Body of pancreas (tissue), 4 donors: ENCODE data around the gene NHSL1. TPM values are rescaled to one million over a fixed set of nuclear protein-coding genes. Genes with fewer than 3 reads are reported as not detected.

Experiments
- ATAC-seq: fragments of 150-250 bp; one replicate; pipeline ENCODE4 v1.9.1; 2016
- DNase-seq, 4 donors: peaks; one replicate each; pipeline ENCODE4 v3.0.0-alpha.2; 2019
- H3K27ac ChIP-seq, 4 donors: fragments of 200-600 bp; sonication (generic); 1 replicate in 3 of 4; 2 replicates in 1 of 4; pipeline versions ENCODE4 v1.5.1 to v1.6.1; 2016 to 2019; ENCODE audit warnings: mild to moderate bottlenecking in 1 of 4, mixed read lengths in 1 of 4, moderate library complexity in 1 of 4
- H3K27me3 ChIP-seq, 2 donors: fragments of 200-600 bp; sonication (generic); one replicate each; pipeline ENCODE4 v1.6.0; 2016; ENCODE audit warnings: mild to moderate bottlenecking in 1 of 2
- H3K36me3 ChIP-seq, 2 donors: fragments of 200-600 bp; sonication (generic); replicated peaks in 1 of 2; 2 replicates each; pipeline ENCODE4 v1.5.1; 2016; ENCODE audit warnings: low read depth in 2 of 2; ENCODE audit not compliant: insufficient read depth in 1 of 2
- H3K4me1 ChIP-seq: fragments of 200-600 bp; sonication (generic); one replicate; pipeline ENCODE4 v1.6.0; 2016
- H3K4me3 ChIP-seq, 2 donors: fragments of 200-600 bp; sonication (generic); 1 replicate in 1 of 2; 2 replicates in 1 of 2; pipeline ENCODE4 v1.5.1; 2016 to 2019
- H3K9me3 ChIP-seq, 3 donors: fragments of 200-600 bp; sonication (generic); 1 replicate in 2 of 3; 2 replicates in 1 of 3; pipeline ENCODE4 v1.5.1; 2016
- CTCF ChIP-seq, 7 experiments: fragments of 450-650 bp in 4 of 7; fragments of 200-600 bp in 3 of 7; sonication (generic) in 3 of 7; IDR thresholded peaks; one replicate each; pipeline ENCODE4 v1.5.1; 2016 to 2019; ENCODE audit warnings: antibody characterized with exemption in 7 of 7
- POLR2A ChIP-seq, 3 donors: fragments of 450-650 bp; IDR thresholded peaks; one replicate each; pipeline ENCODE4 v1.6.1; 2016; ENCODE audit warnings: antibody characterized with exemption in 3 of 3, mild to moderate bottlenecking in 2 of 3
- WGBS, 2 donors: methylation state at CpG; one replicate each; pipeline ENCODE4 v1.1.5; 2017; 5-methylcytosine and 5-hydroxymethylcytosine counted together
- intact Hi-C: fragments of 100-400 bp; cut with DNase I; formaldehyde crosslinking; loops from one replicate; pipeline ENCODE4 v1.15.1; 2023
- total RNA-seq, 2 donors: library from RNA; depleted of rRNA; stranded (reverse); fragments of >200 nt; gene quantifications; one replicate each; pipeline ENCODE4 v1.1.0, GENCODE V29; 2016

Gene NHSL1
- total RNA-seq, 2 donors from 2014 or later = 5.2 to 7.3 TPM

GRCh38 chr6:138446821-138447220 lies 52.5 kb downstream of the NHSL1 start:
- no peak overlapping the region for H3K4me3 ChIP-seq
- no peak for DNase-seq
- H3K27ac ChIP-seq = no peak overlapping the region
- ATAC-seq = no peak
- intact Hi-C loops = no loop called here
- H3K9me3 ChIP-seq = no peaks in the 10 kb centered on the region
- WGBS, 2 donors = 91 to 93% methylated on average over 6 of the region's 6 CpGs
- no peaks in the 10 kb centered on the region for H3K36me3 ChIP-seq
- H3K4me1 ChIP-seq = no peaks in the 10 kb centered on the region
- H3K27me3 ChIP-seq = no peaks in the 10 kb centered on the region
- TF ChIP-seq POLR2A (IDR thresholded peaks at IDR 0.05) (no peak), CTCF (IDR thresholded peaks at IDR 0.05) (no peak)

GRCh38 chr6:138443979-138444378 lies 55.3 kb downstream of the NHSL1 start:
- no peaks in the 10 kb centered on the region for H3K9me3 ChIP-seq

GRCh38 chr6:138442663-138443062 lies 56.6 kb downstream of the NHSL1 start:
- Histone ChIP-seq H3K27me3 (no peaks in the 10 kb centered on the region), H3K4me3 (no peak overlapping the region), H3K36me3 (no peaks in the 10 kb centered on the region), H3K9me3 (no peaks in the 10 kb centered on the region), H3K4me1 (no peaks in the 10 kb centered on the region), H3K27ac (no peak overlapping the region)
- 77 to 83% methylated on average over 2 of the region's 2 CpGs for whole genome bisulfite sequencing, 2 donors
- intact Hi-C loops = no loop called here
- ATAC-seq (no peak), DNase-seq (no peak)
- TF ChIP-seq CTCF (IDR thresholded peaks at IDR 0.05) (no peak), POLR2A (IDR thresholded peaks at IDR 0.05) (no peak)

More at GRCh38 chr6:138443979-138444378, 55.3 kb downstream of the NHSL1 start:
- H3K27ac ChIP-seq = no peak overlapping the region
- ATAC-seq (no peak), DNase-seq (no peak)
- H3K4me1 ChIP-seq = no peaks in the 10 kb centered on the region
- H3K4me3 ChIP-seq = no peak overlapping the region
- H3K27me3 ChIP-seq = no peaks in the 10 kb centered on the region
- intact Hi-C loops = no loop called here
- H3K36me3 ChIP-seq = no peaks in the 10 kb centered on the region
- TF ChIP-seq POLR2A (IDR thresholded peaks at IDR 0.05) = no peak
- no peak for TF ChIP-seq CTCF (IDR thresholded peaks at IDR 0.05)

GRCh38 chr6:138441965-138442364 lies 57.3 kb downstream of the NHSL1 start:
- WGBS, 2 donors = 88 to 94% methylated on average over 6 of the region's 6 CpGs
- ATAC-seq (no peak), DNase-seq (no peak)
- no peaks in the 10 kb centered on the region for H3K36me3 ChIP-seq
- H3K9me3 ChIP-seq = no peaks in the 10 kb centered on the region
- no peak overlapping the region for H3K4me3 ChIP-seq
- H3K27me3 ChIP-seq = no peaks in the 10 kb centered on the region
- no peak overlapping the region for H3K27ac ChIP-seq
- TF ChIP-seq POLR2A (IDR thresholded peaks at IDR 0.05) = no peak
- no peak for TF ChIP-seq CTCF (IDR thresholded peaks at IDR 0.05)
- intact Hi-C loops = no loop called here
- H3K4me1 ChIP-seq = no peaks in the 10 kb centered on the region

GRCh38 chr6:138440758-138441357 lies 58.4 kb downstream of the NHSL1 start:
- H3K4me1 ChIP-seq = no peaks in the 10 kb centered on the region
- ATAC-seq (no peak), DNase-seq (no peak)
- H3K4me3 ChIP-seq = no peak overlapping the region
- no peaks in the 10 kb centered on the region for H3K27me3 ChIP-seq
- no peak for TF ChIP-seq CTCF (IDR thresholded peaks at IDR 0.05)
- H3K27ac ChIP-seq = no peak overlapping the region
- no peaks in the 10 kb centered on the region for H3K36me3 ChIP-seq
- intact Hi-C loops = no loop called here
- WGBS, 2 donors = 62 to 79% methylated on average over 4 of the region's 4 CpGs
- no peaks in the 10 kb centered on the region for H3K9me3 ChIP-seq
